ENCODE measurements around the gene TENT5C.

TENT5C gene

DNA sequence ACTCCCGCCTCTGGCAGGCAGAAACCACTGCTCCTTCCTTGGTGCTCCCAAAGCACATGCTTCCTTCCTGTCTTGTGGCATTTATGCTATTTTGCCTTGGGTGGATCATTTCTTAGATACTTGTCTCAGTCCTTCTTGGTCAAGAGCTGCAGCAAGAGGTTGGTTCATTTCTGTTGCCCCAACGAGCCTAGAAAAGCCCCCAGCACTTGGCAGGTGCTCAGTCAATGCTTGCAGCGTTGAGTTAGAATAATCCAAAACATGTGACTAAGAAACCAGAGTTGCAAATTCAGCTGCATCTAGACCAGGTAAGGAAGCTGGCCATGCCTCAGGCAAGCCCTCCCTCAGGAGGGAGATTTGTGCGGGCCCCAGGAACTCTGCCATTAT, 42.4 kb upstream of the TENT5C start:
- Histone ChIP-seq H3K4me3 (ENCODE audit: low read depth, low read length, poor library complexity, severe bottlenecking) (no peak overlapping the region), H4K20me1 (ENCODE audit: insufficient read depth, low read length) (no peaks in the 10 kb centered on the region), H3K9me2 (ENCODE audit: low read depth, low read length) (no peaks in the 10 kb centered on the region), H3K79me2 (ENCODE audit: insufficient read depth, low read length) (no peaks in the 10 kb centered on the region), H3K36me3 (ENCODE audit: insufficient read depth, low read length) (no peaks in the 10 kb centered on the region), H3F3A (ENCODE audit: insufficient read depth, low read length) (no peaks in the 10 kb centered on the region), H2AFZ (ENCODE audit: low read length) (no peak overlapping the region), H3K27ac (ENCODE audit: low read depth, low read length, poor library complexity, severe bottlenecking) (no peak overlapping the region), H3K27me3 (ENCODE audit: insufficient read depth, low read length) (no peaks in the 10 kb centered on the region), H3K9me3 (ENCODE audit: low read length) (no peaks in the 10 kb centered on the region), H3K4me1 (ENCODE audit: insufficient read depth, low read length, severe bottlenecking) (no peaks in the 10 kb centered on the region), H3K9ac (ENCODE audit: low read length) (no peak overlapping the region), H3K4me2 (ENCODE audit: low read length) (no peak overlapping the region)
- no peak for TF ChIP-seq EZH2 (IDR thresholded peaks at IDR 0.05; ENCODE audit: borderline replicate concordance, low read length)
- no peak for TF ChIP-seq CTCF (IDR thresholded peaks at IDR 0.05; ENCODE audit: low read length)

- Histone ChIP-seq H3K4me3 (ENCODE audit: low read depth, low read length, poor library complexity, severe bottlenecking) (no peak overlapping the region), H3K27ac (ENCODE audit: low read depth, low read length, poor library complexity, severe bottlenecking) (no peak overlapping the region), H3K9ac (ENCODE audit: low read length) (no peak overlapping the region), H2AFZ (ENCODE audit: low read length) (no peak overlapping the region), H3K27me3 (ENCODE audit: insufficient read depth, low read length) (no peaks in the 10 kb centered on the region), H4K20me1 (ENCODE audit: insufficient read depth, low read length) (no peaks in the 10 kb centered on the region), H3K36me3 (ENCODE audit: insufficient read depth, low read length) (no peaks in the 10 kb centered on the region), H3K79me2 (ENCODE audit: insufficient read depth, low read length) (no peaks in the 10 kb centered on the region), H3K9me2 (ENCODE audit: low read depth, low read length) (no peaks in the 10 kb centered on the region), H3F3A (ENCODE audit: insufficient read depth, low read length) (no peaks in the 10 kb centered on the region), H3K4me1 (ENCODE audit: insufficient read depth, low read length, severe bottlenecking) (no peaks in the 10 kb centered on the region), H3K4me2 (ENCODE audit: low read length) (no peak overlapping the region), H3K9me3 (ENCODE audit: low read length) (no peaks in the 10 kb centered on the region)
- TF ChIP-seq CTCF (IDR thresholded peaks at IDR 0.05; ENCODE audit: low read length) (no peak), EZH2 (IDR thresholded peaks at IDR 0.05; ENCODE audit: borderline replicate concordance, low read length) (no peak)
These were observed 41.4 kb upstream of the TENT5C start for GRCh38 chr1:117564227-117565075.

DNA sequence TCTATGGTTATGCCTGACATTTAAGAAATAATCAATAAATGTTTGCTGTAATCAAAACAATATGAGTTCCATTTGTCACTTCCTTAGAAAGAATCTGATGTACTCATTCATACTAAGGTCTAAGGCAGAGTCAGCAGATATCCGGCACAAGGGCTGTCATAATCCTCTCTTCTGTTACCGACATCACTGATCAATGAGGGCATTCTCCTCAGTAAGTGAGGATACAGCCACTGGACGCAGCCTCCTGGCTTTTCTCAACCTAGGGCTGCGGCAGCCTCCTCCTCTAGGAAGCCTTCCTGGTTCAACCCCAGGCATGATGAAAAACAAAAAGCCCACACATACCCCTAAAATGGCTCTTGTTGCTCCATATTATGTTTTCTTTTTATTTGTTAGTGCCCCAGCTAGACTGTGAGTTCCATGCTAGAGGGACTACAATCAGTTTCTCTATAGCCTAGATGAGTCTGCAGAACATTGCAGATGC, 40.7 kb upstream of the TENT5C start:
- no peaks in the 10 kb centered on the region for H3K79me2 ChIP-seq (ENCODE audit: insufficient read depth, low read length)
- no peaks in the 10 kb centered on the region for H3K27me3 ChIP-seq (ENCODE audit: insufficient read depth, low read length)
- no peaks in the 10 kb centered on the region for H3K9me2 ChIP-seq (ENCODE audit: low read depth, low read length)
- no peak overlapping the region for H3K27ac ChIP-seq (ENCODE audit: low read depth, low read length, poor library complexity, severe bottlenecking)
- H4K20me1 ChIP-seq (ENCODE audit: insufficient read depth, low read length): no peaks in the 10 kb centered on the region
- no peak overlapping the region for H3K9ac ChIP-seq (ENCODE audit: low read length)
- H3K4me1 ChIP-seq (ENCODE audit: insufficient read depth, low read length, severe bottlenecking): no peaks in the 10 kb centered on the region
- H3K4me2 ChIP-seq (ENCODE audit: low read length): no peak overlapping the region
- H3K9me3 ChIP-seq (ENCODE audit: low read length): no peaks in the 10 kb centered on the region
- H3K36me3 ChIP-seq (ENCODE audit: insufficient read depth, low read length): no peaks in the 10 kb centered on the region
- TF ChIP-seq CTCF (IDR thresholded peaks at IDR 0.05; ENCODE audit: low read length) (no peak), EZH2 (IDR thresholded peaks at IDR 0.05; ENCODE audit: borderline replicate concordance, low read length) (no peak)
- H3F3A ChIP-seq (ENCODE audit: insufficient read depth, low read length): no peaks in the 10 kb centered on the region
- H3K4me3 ChIP-seq (ENCODE audit: low read depth, low read length, poor library complexity, severe bottlenecking): no peak overlapping the region
- H2AFZ ChIP-seq (ENCODE audit: low read length): no peak overlapping the region

All from OCI-LY1 (cell line).